SK-N-SH treated with all-trans-retinoic acid at 6 μM for 48 hours (cell line): ENCODE measurements around the gene TSPAN14.

Source experiments
- ATAC-seq: fragments of 200-7000 bp; cut with Tn5 transposase; 3 replicates; pipeline ENCODE4 v1.9.1; 2020; ENCODE audit warnings: mild to moderate bottlenecking, moderate library complexity
- ARNTL ChIP-seq: fragments of 450-650 bp; formaldehyde crosslinking; IDR thresholded peaks from 2 replicates; pipeline ENCODE4 v1.5.0; 2020; ENCODE audit warnings: low read depth, mild to moderate bottlenecking, moderate library complexity, borderline replicate concordance
- BACH2 ChIP-seq: fragments of 250-450 bp; sonication (Bioruptor Pico); IDR thresholded peaks from 2 replicates; pipeline ENCODE4 v1.9.0; 2021; ENCODE audit warnings: mild to moderate bottlenecking, borderline replicate concordance
- ESRRG ChIP-seq: fragments of 250-450 bp; sonication (Bioruptor Pico); IDR thresholded peaks from 2 replicates; pipeline ENCODE4 v1.6.1; 2021; ENCODE audit warnings: mild to moderate bottlenecking
- ISL1 ChIP-seq: fragments of 250-450 bp; sonication (Bioruptor Pico); IDR thresholded peaks from 2 replicates; pipeline ENCODE4 v2.1.2; 2022; ENCODE audit warnings: mild to moderate bottlenecking, moderate library complexity
- OSR1 ChIP-seq: fragments of 250-450 bp; sonication (Bioruptor Pico); IDR thresholded peaks from 2 replicates; pipeline ENCODE4 v1.8.0; 2022; ENCODE audit warnings: moderate library complexity, mild to moderate bottlenecking, inconsistent platforms
- PPARA ChIP-seq: fragments of 250-450 bp; sonication (Bioruptor Pico); IDR thresholded peaks from 2 replicates; pipeline ENCODE4 v1.5.0; 2020; ENCODE audit warnings: mild to moderate bottlenecking, borderline replicate concordance
- RARB ChIP-seq: fragments of 250-450 bp; sonication (Bioruptor Pico); IDR thresholded peaks from 2 replicates; pipeline ENCODE4 v1.8.0; 2021; ENCODE audit warnings: mild to moderate bottlenecking, moderate library complexity
- TCF4 ChIP-seq: fragments of 250-450 bp; sonication (Bioruptor Pico); IDR thresholded peaks from 2 replicates; pipeline ENCODE4 v1.8.0; 2021; ENCODE audit warnings: mild to moderate bottlenecking, moderate library complexity, borderline replicate concordance
- TOX ChIP-seq: fragments of 250-450 bp; sonication (Bioruptor Pico); IDR thresholded peaks from 2 replicates; pipeline ENCODE4 v1.8.0; 2021; ENCODE audit warnings: mild to moderate bottlenecking, moderate library complexity, borderline replicate concordance
- ZFP3 ChIP-seq: fragments of 250-450 bp; sonication (Bioruptor Pico); IDR thresholded peaks from 2 replicates; pipeline ENCODE4 v1.5.0; 2020; ENCODE audit warnings: mild to moderate bottlenecking, moderate library complexity
- ZNF565 ChIP-seq: fragments of 450-650 bp; formaldehyde crosslinking; conservative IDR thresholded peaks from 2 replicates; pipeline ENCODE4 v1.5.0; 2020; ENCODE audit warnings: low read depth, mild to moderate bottlenecking, moderate library complexity
- ZNF8 ChIP-seq: fragments of 450-650 bp; formaldehyde crosslinking; IDR thresholded peaks from 2 replicates; pipeline ENCODE4 v1.5.0; 2020; ENCODE audit warnings: mild to moderate bottlenecking, moderate library complexity
- TF ChIP-seq, protein P1 (sequence below): fragments of 250-450 bp; sonication (Bioruptor Pico); IDR thresholded peaks from 2 replicates; pipeline ENCODE4 v1.5.1; 2021; ENCODE audit warnings: mild to moderate bottlenecking, moderate library complexity
- TF ChIP-seq, protein P2 (sequence below): fragments of 250-450 bp; sonication (Bioruptor Pico); IDR thresholded peaks from 2 replicates; pipeline ENCODE4 v1.5.1; 2020; ENCODE audit warnings: low read depth, mild to moderate bottlenecking, moderate library complexity
- TF ChIP-seq, protein P3 (sequence below): fragments of 250-450 bp; sonication (Bioruptor Pico); IDR thresholded peaks from 2 replicates; pipeline ENCODE4 v1.8.0; 2020; ENCODE audit warnings: mild to moderate bottlenecking, moderate library complexity, borderline replicate concordance
- TF ChIP-seq, protein P4 (sequence below): fragments of 250-450 bp; sonication (Bioruptor Pico); IDR thresholded peaks from 2 replicates; pipeline ENCODE4 v1.8.0; 2021; ENCODE audit warnings: low read depth, mild to moderate bottlenecking, moderate library complexity, borderline replicate concordance
- TF ChIP-seq, protein P5 (sequence below): fragments of 250-450 bp; sonication (Bioruptor Pico); IDR thresholded peaks from 2 replicates; pipeline ENCODE4 v1.5.0; 2020; ENCODE audit warnings: mild to moderate bottlenecking, moderate library complexity

Gene TSPAN14

DNA sequence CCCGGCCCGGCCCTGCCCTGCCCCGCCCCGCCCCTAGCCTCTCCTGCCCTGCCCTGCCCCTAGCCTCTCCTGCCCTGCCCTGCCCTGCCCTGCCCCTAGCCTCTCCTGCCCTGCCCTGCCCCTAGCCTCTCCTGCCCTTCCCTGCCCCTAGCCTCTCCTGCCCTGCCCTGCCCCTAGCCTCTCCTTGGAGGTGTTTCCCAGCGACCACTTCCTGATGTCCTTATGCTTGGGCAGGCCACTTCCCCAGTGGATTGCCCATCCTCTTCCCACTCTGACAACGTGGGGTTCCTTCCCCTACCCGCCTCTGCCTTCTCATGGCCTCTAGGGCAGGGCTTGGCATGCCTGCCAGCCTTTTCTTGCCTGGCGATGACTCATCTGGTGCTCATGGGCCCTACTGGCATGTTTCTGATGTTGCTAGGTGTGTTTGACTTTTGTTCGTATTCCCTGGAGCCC is 24.6 kb upstream of the TSPAN14 start (continued):
- TF ChIP-seq, protein P1, sequence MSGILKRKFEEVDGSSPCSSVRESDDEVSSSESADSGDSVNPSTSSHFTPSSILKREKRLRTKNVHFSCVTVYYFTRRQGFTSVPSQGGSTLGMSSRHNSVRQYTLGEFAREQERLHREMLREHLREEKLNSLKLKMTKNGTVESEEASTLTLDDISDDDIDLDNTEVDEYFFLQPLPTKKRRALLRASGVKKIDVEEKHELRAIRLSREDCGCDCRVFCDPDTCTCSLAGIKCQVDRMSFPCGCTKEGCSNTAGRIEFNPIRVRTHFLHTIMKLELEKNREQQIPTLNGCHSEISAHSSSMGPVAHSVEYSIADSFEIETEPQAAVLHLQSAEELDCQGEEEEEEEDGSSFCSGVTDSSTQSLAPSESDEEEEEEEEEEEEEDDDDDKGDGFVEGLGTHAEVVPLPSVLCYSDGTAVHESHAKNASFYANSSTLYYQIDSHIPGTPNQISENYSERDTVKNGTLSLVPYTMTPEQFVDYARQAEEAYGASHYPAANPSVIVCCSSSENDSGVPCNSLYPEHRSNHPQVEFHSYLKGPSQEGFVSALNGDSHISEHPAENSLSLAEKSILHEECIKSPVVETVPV (CRISPR knock-in tag), result no peak
- TF ChIP-seq ARNTL (no peak), ESRRG (CRISPR knock-in tag) (no peak)

DNA sequence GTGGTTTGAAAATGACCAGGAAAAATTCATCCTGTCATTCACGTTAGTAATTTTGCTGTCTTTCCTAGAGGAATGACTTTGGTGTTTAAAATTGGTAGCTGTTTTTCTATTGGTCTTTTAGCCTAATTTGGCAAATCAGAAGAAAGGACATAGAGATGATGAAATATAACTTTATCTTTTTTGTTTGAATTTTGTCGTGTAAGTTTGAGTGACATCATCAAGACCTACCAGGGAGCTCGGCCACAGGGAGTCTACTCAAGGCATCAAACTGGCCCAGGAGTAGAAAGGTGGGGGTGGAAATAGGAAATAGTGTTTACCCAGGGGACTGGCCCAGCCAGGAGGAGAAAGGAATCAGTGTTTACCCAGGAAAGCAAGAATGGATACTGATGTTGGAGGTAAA is 21.0 kb upstream of the TSPAN14 start:
- no peak for TF ChIP-seq RARB (CRISPR knock-in tag)
- TF ChIP-seq ZNF565 (CRISPR knock-in tag), result no peak
- TF ChIP-seq, protein P2, sequence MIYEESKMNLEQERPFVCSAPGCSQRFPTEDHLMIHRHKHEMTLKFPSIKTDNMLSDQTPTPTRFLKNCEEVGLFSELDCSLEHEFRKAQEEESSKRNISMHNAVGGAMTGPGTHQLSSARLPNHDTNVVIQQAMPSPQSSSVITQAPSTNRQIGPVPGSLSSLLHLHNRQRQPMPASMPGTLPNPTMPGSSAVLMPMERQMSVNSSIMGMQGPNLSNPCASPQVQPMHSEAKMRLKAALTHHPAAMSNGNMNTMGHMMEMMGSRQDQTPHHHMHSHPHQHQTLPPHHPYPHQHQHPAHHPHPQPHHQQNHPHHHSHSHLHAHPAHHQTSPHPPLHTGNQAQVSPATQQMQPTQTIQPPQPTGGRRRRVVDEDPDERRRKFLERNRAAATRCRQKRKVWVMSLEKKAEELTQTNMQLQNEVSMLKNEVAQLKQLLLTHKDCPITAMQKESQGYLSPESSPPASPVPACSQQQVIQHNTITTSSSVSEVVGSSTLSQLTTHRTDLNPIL, result no peak
- no peak for TF ChIP-seq ZFP3 (CRISPR knock-in tag)
- no peak for TF ChIP-seq ARNTL
- no peak for ATAC-seq

DNA sequence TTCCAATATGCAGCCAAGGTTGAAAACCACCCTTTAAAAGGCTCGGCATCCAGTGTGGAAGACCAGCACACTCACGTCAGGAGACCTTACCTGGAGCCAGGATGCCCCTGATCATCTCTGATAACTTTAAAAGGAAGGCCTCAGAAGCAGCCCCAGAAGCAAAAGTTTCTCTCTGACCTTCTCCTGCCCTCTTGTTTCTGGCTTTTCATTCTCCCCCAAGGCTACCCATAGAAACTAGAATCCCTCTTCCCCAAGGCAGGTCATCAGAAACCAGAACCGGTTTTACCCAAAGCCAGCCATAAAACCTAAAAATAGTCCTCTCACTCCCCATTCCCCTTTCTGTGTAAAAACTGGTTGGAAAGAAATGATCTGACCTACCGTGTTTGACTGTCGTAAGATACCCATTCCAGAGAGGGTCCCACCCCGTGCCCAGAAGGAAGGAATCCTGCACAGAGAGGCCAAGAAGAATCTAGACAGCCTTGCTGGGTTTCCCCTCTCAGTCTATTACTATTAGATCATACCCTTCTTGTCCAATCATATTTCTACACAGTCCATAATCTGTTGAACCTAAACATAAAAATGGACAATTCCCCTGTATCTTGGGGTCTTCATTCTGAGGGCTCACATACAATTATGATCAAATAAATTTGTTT is 17.5 kb upstream of the TSPAN14 start:
- no peak for ATAC-seq
- TF ChIP-seq ZNF8 (CRISPR knock-in tag) (no peak), ESRRG (CRISPR knock-in tag) (no peak), ZFP3 (CRISPR knock-in tag) (no peak), TCF4 (CRISPR knock-in tag) (no peak), TOX (CRISPR knock-in tag) (no peak), ZNF565 (CRISPR knock-in tag) (no peak), OSR1 (CRISPR knock-in tag) (no peak), BACH2 (CRISPR knock-in tag) (no peak), PPARA (CRISPR knock-in tag) (no peak), ISL1 (CRISPR knock-in tag) (no peak), ARNTL (no peak)
- TF ChIP-seq, protein P3, sequence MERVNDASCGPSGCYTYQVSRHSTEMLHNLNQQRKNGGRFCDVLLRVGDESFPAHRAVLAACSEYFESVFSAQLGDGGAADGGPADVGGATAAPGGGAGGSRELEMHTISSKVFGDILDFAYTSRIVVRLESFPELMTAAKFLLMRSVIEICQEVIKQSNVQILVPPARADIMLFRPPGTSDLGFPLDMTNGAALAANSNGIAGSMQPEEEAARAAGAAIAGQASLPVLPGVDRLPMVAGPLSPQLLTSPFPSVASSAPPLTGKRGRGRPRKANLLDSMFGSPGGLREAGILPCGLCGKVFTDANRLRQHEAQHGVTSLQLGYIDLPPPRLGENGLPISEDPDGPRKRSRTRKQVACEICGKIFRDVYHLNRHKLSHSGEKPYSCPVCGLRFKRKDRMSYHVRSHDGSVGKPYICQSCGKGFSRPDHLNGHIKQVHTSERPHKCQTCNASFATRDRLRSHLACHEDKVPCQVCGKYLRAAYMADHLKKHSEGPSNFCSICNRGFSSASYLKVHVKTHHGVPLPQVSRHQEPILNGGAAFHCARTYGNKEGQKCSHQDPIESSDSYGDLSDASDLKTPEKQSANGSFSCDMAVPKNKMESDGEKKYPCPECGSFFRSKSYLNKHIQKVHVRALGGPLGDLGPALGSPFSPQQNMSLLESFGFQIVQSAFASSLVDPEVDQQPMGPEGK (CRISPR knock-in tag), result no peak
- TF ChIP-seq, protein P4, sequence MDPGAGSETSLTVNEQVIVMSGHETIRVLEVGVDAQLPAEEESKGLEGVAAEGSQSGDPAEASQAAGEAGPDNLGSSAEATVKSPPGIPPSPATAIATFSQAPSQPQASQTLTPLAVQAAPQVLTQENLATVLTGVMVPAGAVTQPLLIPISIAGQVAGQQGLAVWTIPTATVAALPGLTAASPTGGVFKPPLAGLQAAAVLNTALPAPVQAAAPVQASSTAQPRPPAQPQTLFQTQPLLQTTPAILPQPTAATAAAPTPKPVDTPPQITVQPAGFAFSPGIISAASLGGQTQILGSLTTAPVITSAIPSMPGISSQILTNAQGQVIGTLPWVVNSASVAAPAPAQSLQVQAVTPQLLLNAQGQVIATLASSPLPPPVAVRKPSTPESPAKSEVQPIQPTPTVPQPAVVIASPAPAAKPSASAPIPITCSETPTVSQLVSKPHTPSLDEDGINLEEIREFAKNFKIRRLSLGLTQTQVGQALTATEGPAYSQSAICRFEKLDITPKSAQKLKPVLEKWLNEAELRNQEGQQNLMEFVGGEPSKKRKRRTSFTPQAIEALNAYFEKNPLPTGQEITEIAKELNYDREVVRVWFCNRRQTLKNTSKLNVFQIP (CRISPR knock-in tag), result no peak
- TF ChIP-seq, protein P5, sequence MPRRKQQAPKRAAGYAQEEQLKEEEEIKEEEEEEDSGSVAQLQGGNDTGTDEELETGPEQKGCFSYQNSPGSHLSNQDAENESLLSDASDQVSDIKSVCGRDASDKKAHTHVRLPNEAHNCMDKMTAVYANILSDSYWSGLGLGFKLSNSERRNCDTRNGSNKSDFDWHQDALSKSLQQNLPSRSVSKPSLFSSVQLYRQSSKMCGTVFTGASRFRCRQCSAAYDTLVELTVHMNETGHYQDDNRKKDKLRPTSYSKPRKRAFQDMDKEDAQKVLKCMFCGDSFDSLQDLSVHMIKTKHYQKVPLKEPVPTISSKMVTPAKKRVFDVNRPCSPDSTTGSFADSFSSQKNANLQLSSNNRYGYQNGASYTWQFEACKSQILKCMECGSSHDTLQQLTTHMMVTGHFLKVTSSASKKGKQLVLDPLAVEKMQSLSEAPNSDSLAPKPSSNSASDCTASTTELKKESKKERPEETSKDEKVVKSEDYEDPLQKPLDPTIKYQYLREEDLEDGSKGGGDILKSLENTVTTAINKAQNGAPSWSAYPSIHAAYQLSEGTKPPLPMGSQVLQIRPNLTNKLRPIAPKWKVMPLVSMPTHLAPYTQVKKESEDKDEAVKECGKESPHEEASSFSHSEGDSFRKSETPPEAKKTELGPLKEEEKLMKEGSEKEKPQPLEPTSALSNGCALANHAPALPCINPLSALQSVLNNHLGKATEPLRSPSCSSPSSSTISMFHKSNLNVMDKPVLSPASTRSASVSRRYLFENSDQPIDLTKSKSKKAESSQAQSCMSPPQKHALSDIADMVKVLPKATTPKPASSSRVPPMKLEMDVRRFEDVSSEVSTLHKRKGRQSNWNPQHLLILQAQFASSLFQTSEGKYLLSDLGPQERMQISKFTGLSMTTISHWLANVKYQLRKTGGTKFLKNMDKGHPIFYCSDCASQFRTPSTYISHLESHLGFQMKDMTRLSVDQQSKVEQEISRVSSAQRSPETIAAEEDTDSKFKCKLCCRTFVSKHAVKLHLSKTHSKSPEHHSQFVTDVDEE (CRISPR knock-in tag), result no peak
- TF ChIP-seq, protein P2, result no peak
- TF ChIP-seq, protein P1 (CRISPR knock-in tag), result no peak
- TF ChIP-seq, all 23 proteins: peak for 0
